Thoracic aorta (tissue), 2 donors: ENCODE measurements around the gene UBR1. TPM values are rescaled to one million over a fixed set of nuclear protein-coding genes. Genes with fewer than 3 reads are reported as not detected.

Source experiments
- ATAC-seq: fragments of 150-250 bp; one replicate; pipeline ENCODE4 v1.8.0; 2017; ENCODE audit warnings: low read depth; ENCODE audit not compliant: insufficient number of reproducible peaks, low FRiP score
- DNase-seq: peaks from one replicate; pipeline ENCODE4 v3.0.0-alpha.2; 2020; ENCODE audit warnings: low spot score
- H3K27ac ChIP-seq, 2 donors: fragments of 200-600 bp; sonication (generic); 1 replicate in 1 of 2; 2 replicates in 1 of 2; pipeline ENCODE4 v1.5.1; 2016; ENCODE audit warnings: mild to moderate bottlenecking in 2 of 2, moderate library complexity in 2 of 2
- H3K27me3 ChIP-seq: fragments of 200-600 bp; sonication (generic); replicated peaks from 2 replicates; pipeline ENCODE4 v1.6.0; 2016; ENCODE audit warnings: mild to moderate bottlenecking; ENCODE audit not compliant: insufficient read depth
- H3K36me3 ChIP-seq: fragments of 200-600 bp; sonication (generic); one replicate; pipeline ENCODE4 v1.5.1; 2016
- H3K4me1 ChIP-seq, 2 donors: fragments of 200-600 bp; sonication (generic); 1 replicate in 1 of 2; 2 replicates in 1 of 2; pipeline versions ENCODE4 v1.5.1 to v1.6.0; 2016; ENCODE audit warnings: low read depth in 2 of 2, mild to moderate bottlenecking in 1 of 2; ENCODE audit not compliant: control insufficient read depth in 1 of 2
- H3K4me3 ChIP-seq: fragments of 200-600 bp; sonication (generic); 2 replicates; pipeline ENCODE4 v1.5.1; 2016; ENCODE audit warnings: mild to moderate bottlenecking
- H3K9me3 ChIP-seq: fragments of 200-600 bp; sonication (generic); 2 replicates; pipeline ENCODE4 v1.5.1; 2016
- total RNA-seq, 2 donors: library from RNA; depleted of rRNA; stranded (reverse); fragments of >200 nt; gene quantifications; one replicate each; pipeline versions ENCODE4 v1.1.0 to v1.2.3, GENCODE V29; 2016
- TF ChIP-seq, protein P1 (sequence below): fragments of 200-600 bp; sonication (generic); IDR thresholded peaks from one replicate; pipeline ENCODE4 v1.5.1; 2019; ENCODE audit warnings: antibody characterized with exemption

UBR1 gene
- total RNA-seq, 2 donors from 2014 or later: 30.6 to 70.4 TPM

DNA sequence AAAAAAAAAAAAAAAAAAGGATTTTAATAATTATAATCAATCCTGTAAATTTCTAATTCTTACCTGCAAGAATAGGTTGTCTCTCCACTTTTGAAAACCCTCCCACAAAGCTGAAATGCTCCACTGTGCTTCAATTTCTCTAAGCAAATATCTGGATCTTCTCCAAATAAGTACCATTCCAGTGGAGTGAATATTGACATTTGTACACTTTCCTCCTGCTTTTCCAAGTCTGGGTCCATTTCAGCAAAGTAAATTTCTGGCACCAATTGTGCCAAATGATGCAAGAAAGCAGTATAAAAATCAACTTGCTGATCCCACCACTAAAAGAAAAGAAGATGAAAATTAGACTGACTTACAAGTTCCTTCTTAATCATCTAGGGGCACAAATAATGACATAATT is 19.9 kb downstream of the UBR1 start:
- Histone ChIP-seq H3K36me3 (peaks cover 11% of the 10 kb centered on the region), H3K27ac (peak overlapping the region in 1 of 2 donors; percentile 30), H3K4me1 (peaks cover 16 to 19% of the 10 kb centered on the region in 2 donors), H3K9me3 (no peaks in the 10 kb centered on the region), H3K27me3 (no peaks in the 10 kb centered on the region), H3K4me3 (no peak overlapping the region)
- no peak for DNase-seq
- ATAC-seq: no peak
- TF ChIP-seq, protein P1, sequence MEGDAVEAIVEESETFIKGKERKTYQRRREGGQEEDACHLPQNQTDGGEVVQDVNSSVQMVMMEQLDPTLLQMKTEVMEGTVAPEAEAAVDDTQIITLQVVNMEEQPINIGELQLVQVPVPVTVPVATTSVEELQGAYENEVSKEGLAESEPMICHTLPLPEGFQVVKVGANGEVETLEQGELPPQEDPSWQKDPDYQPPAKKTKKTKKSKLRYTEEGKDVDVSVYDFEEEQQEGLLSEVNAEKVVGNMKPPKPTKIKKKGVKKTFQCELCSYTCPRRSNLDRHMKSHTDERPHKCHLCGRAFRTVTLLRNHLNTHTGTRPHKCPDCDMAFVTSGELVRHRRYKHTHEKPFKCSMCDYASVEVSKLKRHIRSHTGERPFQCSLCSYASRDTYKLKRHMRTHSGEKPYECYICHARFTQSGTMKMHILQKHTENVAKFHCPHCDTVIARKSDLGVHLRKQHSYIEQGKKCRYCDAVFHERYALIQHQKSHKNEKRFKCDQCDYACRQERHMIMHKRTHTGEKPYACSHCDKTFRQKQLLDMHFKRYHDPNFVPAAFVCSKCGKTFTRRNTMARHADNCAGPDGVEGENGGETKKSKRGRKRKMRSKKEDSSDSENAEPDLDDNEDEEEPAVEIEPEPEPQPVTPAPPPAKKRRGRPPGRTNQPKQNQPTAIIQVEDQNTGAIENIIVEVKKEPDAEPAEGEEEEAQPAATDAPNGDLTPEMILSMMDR: no peak

DNA sequence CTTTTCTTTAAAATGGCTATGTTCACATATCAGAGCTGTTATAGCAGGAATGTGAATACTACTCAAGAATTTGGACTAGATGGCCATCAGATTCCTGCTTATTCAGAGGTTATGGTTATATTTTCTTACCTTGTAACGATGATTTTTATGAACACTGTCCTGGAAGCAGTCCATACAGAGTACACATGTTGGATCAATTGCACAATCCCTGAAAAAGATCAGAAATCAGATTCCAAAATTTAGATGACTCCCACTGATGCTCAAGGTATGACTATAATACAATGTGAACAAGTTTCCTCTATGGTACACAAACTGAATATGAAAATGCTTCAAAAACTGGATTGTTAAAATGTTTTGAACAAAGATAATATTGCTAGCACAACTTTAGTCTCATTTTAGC is 23.3 kb downstream of the UBR1 start:
- DNase-seq (no peak), ATAC-seq (no peak)
- H3K27me3 ChIP-seq: no peaks in the 10 kb centered on the region
- H3K9me3 ChIP-seq: no peaks in the 10 kb centered on the region
- no peak overlapping the region for H3K4me3 ChIP-seq
- peaks cover 11% of the 10 kb centered on the region for H3K36me3 ChIP-seq
- TF ChIP-seq, protein P1: no peak
- no peak overlapping the region for H3K27ac ChIP-seq
- H3K4me1 ChIP-seq: peaks cover 16% of the 10 kb centered on the region in 2 donors

DNA sequence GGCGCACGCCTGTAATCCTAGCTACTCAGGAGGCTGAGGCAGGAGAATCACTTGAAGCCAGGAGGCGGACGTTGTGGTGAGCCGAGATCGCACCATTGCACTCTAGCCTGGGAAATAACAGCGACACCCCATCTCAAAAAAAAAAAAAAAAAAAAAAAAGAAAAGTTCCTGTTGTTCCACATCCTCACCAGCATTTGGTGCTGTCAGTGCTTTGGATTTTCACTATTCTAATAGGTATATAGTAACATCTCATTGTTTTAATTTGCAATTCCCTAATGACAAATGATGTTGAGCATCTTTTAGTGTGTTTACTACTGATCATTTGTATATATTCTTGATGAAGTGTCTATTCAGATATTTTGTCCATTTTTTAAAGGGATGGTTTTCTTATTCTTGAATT is 24.6 kb downstream of the UBR1 start:
- DNase-seq (no peak), ATAC-seq (no peak)
- H3K4me1 ChIP-seq: peaks cover 9 to 10% of the 10 kb centered on the region in 2 donors
- no peak overlapping the region for H3K4me3 ChIP-seq
- H3K27ac ChIP-seq: no peak overlapping the region
- H3K36me3 ChIP-seq: peaks cover 11% of the 10 kb centered on the region
- TF ChIP-seq, protein P1: no peak
- no peaks in the 10 kb centered on the region for H3K27me3 ChIP-seq
- no peaks in the 10 kb centered on the region for H3K9me3 ChIP-seq

DNA sequence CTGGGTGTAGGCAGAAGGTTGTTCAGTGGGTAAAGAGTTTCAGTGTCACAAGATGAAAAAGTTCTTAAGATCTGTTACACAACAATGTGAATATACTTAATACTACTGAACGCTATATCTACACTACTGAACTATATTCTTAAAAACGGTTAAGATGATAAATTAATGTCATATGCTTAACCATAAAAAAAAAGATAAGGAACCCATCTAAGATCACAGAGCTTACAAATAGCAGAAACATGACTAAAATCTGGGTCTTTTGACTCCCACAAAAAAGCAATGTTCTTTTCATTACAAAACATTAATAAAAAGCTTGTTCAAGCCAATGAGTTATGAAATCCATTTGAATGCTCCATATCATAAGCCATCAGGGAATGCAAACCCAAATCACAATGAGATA is 34.4 kb downstream of the UBR1 start:
- no peak for DNase-seq
- TF ChIP-seq, protein P1: no peak
- Histone ChIP-seq H3K27ac (no peak overlapping the region), H3K4me1 (no peaks in the 10 kb centered on the region), H3K4me3 (no peak overlapping the region), H3K27me3 (no peaks in the 10 kb centered on the region), H3K36me3 (peaks cover 16% of the 10 kb centered on the region), H3K9me3 (no peaks in the 10 kb centered on the region)
- no peak for ATAC-seq

DNA sequence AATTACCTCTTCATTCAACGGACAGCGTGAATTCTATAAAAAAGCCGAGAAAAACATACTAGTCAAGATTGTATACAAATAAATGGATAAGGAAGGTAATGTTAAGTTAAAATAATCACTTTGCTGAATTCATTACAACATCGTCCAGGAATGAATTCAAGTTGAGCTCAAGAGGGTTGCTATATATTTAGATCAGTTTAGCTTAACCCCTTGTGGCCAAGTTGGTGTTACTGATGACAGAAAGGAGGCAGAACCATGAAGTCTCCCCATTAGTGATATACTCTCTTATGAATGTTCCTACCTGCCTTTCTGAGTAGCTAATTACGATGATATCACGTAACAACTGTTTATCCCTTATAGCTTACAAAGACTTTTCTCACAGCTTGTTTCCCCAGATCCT is 34.9 kb downstream of the UBR1 start:
- no peak for DNase-seq
- H3K4me1 ChIP-seq: no peaks in the 10 kb centered on the region
- no peak for ATAC-seq
- TF ChIP-seq, protein P1: no peak
- H3K27me3 ChIP-seq: no peaks in the 10 kb centered on the region
- no peak overlapping the region for H3K27ac ChIP-seq
- H3K36me3 ChIP-seq: peaks cover 16% of the 10 kb centered on the region
- H3K4me3 ChIP-seq: no peak overlapping the region
- H3K9me3 ChIP-seq: no peaks in the 10 kb centered on the region
